SU-DHL-6 (cell line): Measurements from ENCODE around the gene OR51M1.

Experiments used
- EZH2phosphoT487 ChIP-seq: fragments of 200-600 bp; sonication (generic), shearing (Covaris generic); conservative IDR thresholded peaks from 2 replicates; pipeline ENCODE4 v1.6.1; 2018; ENCODE audit warnings: mild to moderate bottlenecking, antibody characterized with exemption, low read length, moderate library complexity, mixed read lengths
- TF ChIP-seq, protein P1 (sequence below): fragments of 200-600 bp; sonication (generic); IDR thresholded peaks from one replicate; pipeline ENCODE4 v1.5.1; 2017; ENCODE audit warnings: antibody characterized with exemption, mild to moderate bottlenecking, low read length, moderate library complexity; ENCODE audit not compliant: insufficient read depth, poor library complexity, severe bottlenecking

DNA sequence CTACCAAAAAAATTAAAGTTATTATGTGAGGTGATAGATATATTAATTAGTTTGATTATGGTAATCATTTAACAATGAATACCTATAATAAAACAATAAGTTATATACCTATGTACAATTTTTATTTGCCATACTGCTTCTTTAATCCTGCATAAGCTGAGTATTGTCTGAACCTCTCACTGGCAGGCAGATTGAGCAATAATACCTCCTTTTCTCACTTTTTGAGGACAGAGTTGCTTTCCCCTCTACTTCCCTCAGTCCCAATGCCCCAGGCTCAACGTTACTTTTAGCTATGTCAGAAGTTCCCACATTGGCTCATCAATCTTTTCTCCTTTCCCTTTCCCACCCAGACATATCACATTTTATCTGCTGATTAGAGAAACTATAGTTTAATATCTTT lies 34.1 kb upstream of the OR51M1 start:
- TF ChIP-seq, protein P1, sequence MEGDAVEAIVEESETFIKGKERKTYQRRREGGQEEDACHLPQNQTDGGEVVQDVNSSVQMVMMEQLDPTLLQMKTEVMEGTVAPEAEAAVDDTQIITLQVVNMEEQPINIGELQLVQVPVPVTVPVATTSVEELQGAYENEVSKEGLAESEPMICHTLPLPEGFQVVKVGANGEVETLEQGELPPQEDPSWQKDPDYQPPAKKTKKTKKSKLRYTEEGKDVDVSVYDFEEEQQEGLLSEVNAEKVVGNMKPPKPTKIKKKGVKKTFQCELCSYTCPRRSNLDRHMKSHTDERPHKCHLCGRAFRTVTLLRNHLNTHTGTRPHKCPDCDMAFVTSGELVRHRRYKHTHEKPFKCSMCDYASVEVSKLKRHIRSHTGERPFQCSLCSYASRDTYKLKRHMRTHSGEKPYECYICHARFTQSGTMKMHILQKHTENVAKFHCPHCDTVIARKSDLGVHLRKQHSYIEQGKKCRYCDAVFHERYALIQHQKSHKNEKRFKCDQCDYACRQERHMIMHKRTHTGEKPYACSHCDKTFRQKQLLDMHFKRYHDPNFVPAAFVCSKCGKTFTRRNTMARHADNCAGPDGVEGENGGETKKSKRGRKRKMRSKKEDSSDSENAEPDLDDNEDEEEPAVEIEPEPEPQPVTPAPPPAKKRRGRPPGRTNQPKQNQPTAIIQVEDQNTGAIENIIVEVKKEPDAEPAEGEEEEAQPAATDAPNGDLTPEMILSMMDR = no peak
- TF ChIP-seq EZH2phosphoT487 = no peak
